ENCODE measurements around the gene BTBD16. TPM values are rescaled to one million over a fixed set of nuclear protein-coding genes. Genes with fewer than 3 reads are reported as not detected.
A peak's percentile ranks its signal among the peaks of the same experiment; 100 is the strongest.

BTBD16 gene
- total and polyA plus RNA-seq, 5 experiments from 2014 or later = not detected

DNA sequence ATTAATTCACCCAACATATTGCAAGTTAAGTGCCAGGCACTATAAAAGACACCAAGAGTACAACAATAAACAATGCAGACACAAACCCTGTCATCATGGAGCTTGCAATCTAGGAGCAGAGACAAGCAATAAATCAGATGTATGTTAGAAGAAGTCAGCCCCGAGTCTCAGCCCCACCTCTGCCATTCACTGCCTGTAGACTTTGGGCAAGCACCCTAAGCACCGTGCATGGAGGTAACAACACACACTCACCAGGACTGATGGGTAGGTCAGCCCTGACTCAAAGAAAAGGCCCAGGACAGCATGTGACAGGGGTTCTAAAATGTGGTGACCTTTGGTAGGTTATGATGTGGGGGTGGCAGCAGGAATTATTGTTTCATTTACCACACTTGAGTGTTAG lies 54.1 kb downstream of the BTBD16 start:
- Mint-ChIP-seq H3K9me3 (peaks cover 0 to 17% (median 7%) of the 10 kb centered on the region in 9 donors), H3K4me3 (no peak overlapping the region), H3K4me1 (peaks cover 0 to 6% (median 0%) of the 10 kb centered on the region in 4 donors), H3K36me3 (peaks cover 0 to 4% (median 3%) of the 10 kb centered on the region in 3 donors), H3K27ac (no peak overlapping the region), H3K27me3 (peaks cover 12 to 42% (median 25%) of the 10 kb centered on the region in 5 donors)
- DNase-seq (no peak), ATAC-seq (no peak)
- POLR2A ChIA-PET = no interaction called here

- ATAC-seq (no peak), DNase-seq (no peak)
- Mint-ChIP-seq H3K27me3 (peaks cover 11 to 43% (median 26%) of the 10 kb centered on the region in 5 donors), H3K4me1 (peaks cover 0 to 6% (median 0%) of the 10 kb centered on the region in 4 donors), H3K27ac (no peak overlapping the region), H3K9me3 (peaks cover 0 to 6% (median 0%) of the 10 kb centered on the region in 9 donors), H3K36me3 (peaks cover 0 to 3% (median 0%) of the 10 kb centered on the region in 3 donors), H3K4me3 (no peak overlapping the region)
- POLR2A ChIA-PET = no interaction called here
Measured at GRCh38 chr10:122326385-122326784, 55.3 kb downstream of the BTBD16 start.

GRCh38 chr10:122326806-122327205 lies 55.7 kb downstream of the BTBD16 start:
- Mint-ChIP-seq H3K27ac (no peak overlapping the region), H3K4me1 (peaks cover 0 to 6% (median 0%) of the 10 kb centered on the region in 4 donors), H3K36me3 (no peaks in the 10 kb centered on the region), H3K27me3 (peaks cover 12 to 43% (median 29%) of the 10 kb centered on the region in 5 donors), H3K4me3 (no peak overlapping the region), H3K9me3 (peaks cover 0 to 1% (median 0%) of the 10 kb centered on the region in 9 donors)
- no peak for DNase-seq
- POLR2A ChIA-PET = no interaction called here
- ATAC-seq = no peak

DNA sequence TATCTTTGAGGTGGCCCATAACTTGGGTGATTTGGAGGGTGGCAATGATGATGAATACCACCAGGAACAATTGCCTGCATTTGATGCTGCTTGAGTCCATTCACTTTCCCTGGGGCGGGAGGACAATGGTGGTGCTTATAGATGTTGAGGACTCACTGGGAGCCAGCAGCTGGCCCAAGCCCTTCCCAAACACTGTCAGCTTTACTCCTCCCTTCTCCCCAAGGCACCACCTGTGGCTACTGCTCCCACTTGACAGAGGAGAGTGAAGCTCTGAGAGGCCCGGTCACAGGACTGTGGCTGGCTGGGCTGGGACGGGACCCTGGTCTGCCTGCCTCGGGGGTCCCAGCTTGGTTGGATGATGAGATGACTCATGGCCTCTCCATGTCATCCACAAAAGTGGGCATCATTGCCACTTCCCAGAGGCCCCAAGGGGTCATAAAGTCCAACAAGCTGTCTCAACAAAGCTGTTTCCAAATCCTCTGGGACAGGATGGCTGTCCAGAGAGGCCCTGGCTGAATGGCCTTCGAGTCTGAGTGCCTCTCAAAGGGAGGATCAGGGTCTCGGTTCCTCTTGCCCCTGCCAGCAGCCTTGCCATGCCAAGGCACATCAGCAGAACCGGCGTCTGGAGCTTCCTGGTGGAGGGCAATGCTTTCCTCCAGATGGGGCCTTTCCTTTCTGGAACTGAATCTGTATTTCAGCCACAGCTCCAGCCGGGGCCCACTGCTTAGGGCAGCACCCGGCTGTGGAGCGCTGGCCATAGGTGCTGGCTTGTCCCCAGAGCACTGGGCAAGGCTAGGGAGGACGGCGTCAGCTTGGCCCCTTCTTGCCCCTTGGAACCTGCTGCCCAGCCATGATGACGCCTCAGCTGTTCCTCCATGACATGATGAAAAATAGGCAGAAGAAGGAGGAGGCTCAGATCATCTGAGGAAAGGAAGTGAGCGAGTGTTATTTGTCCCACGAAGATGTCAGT lies 56.4 kb downstream of the BTBD16 start:
- POLR2A ChIA-PET = no interaction called here
- H3K4me1 Mint-ChIP-seq = peaks cover 0 to 6% (median 0%) of the 10 kb centered on the region in 4 donors
- H3K36me3 Mint-ChIP-seq = no peaks in the 10 kb centered on the region
- DNase-seq (no peak), ATAC-seq (no peak)
- no peaks in the 10 kb centered on the region for H3K9me3 Mint-ChIP-seq
- no peak overlapping the region for H3K27ac Mint-ChIP-seq
- H3K27me3 Mint-ChIP-seq = peaks cover 15 to 43% (median 30%) of the 10 kb centered on the region in 5 donors
- H3K4me3 Mint-ChIP-seq = no peak overlapping the region

DNA sequence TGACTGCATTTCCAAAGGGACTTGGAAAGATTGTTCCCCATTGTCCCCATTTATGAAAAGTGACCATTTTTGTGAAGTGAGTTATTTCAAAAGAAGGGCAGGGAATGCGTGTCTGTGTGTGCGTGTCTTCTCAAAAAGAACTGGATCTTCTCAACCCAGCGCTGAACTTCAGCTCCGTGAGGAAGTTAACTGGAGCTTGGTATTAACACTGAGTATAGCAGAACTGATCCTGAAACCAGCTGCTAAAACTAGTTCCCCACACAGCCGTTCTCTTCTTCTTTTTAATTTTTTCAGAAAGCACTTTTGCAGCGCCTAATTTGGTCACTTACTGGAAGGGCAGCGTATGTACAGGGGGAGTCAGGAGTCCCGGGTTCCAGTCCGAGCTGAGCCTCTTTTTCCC lies 57.6 kb downstream of the BTBD16 start:
- Mint-ChIP-seq H3K27ac (no peak overlapping the region), H3K9me3 (no peaks in the 10 kb centered on the region), H3K36me3 (no peaks in the 10 kb centered on the region), H3K27me3 (peaks cover 17 to 31% (median 30%) of the 10 kb centered on the region in 5 donors), H3K4me3 (no peak overlapping the region), H3K4me1 (peaks cover 0 to 6% (median 0%) of the 10 kb centered on the region in 4 donors)
- DNase-seq = no peak
- POLR2A ChIA-PET = no interaction called here
- ATAC-seq = no peak

GRCh38 chr10:122329416-122329815 lies 58.3 kb downstream of the BTBD16 start:
- H3K9me3 Mint-ChIP-seq = no peaks in the 10 kb centered on the region
- H3K4me1 Mint-ChIP-seq = peaks cover 0 to 6% (median 0%) of the 10 kb centered on the region in 4 donors
- no peak for ATAC-seq
- no peak overlapping the region for H3K27ac Mint-ChIP-seq
- no peaks in the 10 kb centered on the region for H3K36me3 Mint-ChIP-seq
- POLR2A ChIA-PET = no interaction called here
- DNase-seq = no peak
- H3K27me3 Mint-ChIP-seq = peaks cover 17 to 30% (median 27%) of the 10 kb centered on the region in 5 donors
- H3K4me3 Mint-ChIP-seq = no peak overlapping the region

DNA sequence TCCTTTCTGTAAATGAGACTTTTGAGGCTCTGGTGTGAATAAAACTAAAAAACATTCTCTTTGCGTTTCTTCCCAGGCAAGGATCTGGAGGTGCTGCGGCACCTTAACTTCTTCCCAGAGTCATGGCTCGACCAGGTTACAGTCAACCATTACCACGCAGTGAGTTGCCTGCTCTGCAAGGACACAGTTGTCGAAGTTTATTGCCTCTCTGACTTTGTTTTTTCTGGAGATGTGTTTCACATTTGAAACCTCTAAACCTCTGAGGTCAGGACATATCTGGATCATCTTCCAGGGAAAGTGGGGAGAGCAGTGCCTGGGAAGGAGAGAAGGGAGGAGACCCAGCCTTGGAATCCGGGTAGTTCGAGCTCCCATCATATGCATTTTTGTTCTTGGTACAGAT lies 60.0 kb downstream of the BTBD16 start:
- Mint-ChIP-seq H3K4me1 (peaks cover 0 to 6% (median 0%) of the 10 kb centered on the region in 4 donors), H3K36me3 (no peaks in the 10 kb centered on the region), H3K9me3 (no peaks in the 10 kb centered on the region), H3K27me3 (peaks cover 13 to 36% (median 22%) of the 10 kb centered on the region in 5 donors), H3K4me3 (no peak overlapping the region), H3K27ac (no peak overlapping the region)
- ATAC-seq (no peak), DNase-seq (peak in 1 of 10 donors; percentile 18)
- POLR2A ChIA-PET = no interaction called here

DNA sequence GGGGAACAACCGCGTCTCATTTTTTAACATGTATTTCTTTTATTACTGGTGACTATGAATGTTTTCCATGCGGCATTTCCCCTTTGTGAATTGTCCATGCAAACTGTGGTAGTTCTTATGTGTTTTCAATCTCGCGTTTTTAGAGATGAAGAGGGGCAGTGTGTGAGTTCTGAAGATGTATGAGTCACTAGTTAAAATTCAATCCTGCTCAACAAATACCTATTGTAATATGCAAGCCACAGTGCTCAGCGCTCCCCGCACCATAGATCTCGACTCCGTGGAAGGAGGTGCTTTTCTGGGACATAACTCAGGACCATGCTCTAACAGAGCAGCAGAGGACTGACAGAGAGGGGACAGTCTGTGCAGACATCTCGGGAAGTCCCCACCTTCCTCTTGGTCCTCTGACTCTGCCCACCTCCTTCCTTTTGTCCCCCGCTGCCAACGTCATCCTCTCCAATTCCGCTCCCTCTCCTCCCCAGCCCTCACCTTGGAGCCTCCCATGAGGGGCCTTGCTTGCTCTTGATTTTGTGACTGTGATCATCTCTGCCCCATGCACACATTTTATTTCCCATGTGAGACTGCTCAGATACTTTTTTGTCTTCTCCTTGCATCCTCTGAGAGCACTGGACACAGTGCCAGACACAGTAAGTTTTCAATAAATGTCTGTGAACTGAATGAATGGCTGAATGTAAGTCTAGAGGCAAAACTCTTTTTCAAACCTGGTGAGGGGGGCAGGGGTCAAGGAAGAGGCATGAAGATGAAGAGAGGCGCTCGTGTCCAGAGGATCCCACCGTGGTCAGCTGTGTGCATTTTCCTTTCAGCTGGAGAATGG lies 60.7 kb downstream of the BTBD16 start:
- Mint-ChIP-seq H3K27me3 (peaks cover 10 to 29% (median 22%) of the 10 kb centered on the region in 5 donors), H3K27ac (peak overlapping the region in 1 of 10 donors; percentile 7), H3K36me3 (no peaks in the 10 kb centered on the region), H3K4me1 (no peaks in the 10 kb centered on the region), H3K9me3 (no peaks in the 10 kb centered on the region), H3K4me3 (no peak overlapping the region)
- no peak for ATAC-seq
- POLR2A ChIA-PET = no interaction called here
- DNase-seq = no peak

DNA sequence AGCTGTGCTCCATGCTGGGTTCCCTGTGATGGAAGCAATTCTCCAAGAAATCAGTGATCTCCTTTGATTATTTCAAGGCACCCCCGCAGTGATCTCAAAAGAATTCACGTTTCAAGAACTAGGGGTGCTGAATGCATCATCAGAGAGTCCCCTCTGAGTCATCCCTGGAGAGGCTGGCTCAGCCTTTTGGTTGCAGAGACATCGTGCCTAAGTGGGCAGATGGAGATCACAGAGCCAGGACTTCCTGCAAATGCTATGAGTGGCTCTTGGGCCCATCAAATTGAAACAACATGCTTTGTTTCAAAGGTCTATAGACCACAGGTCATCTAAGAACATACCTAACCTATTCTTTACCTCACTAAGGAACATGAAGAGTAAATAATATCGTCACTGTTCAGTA lies 61.9 kb downstream of the BTBD16 start:
- ATAC-seq = no peak
- peak in 1 of 10 donors; percentile 37 for DNase-seq
- Mint-ChIP-seq H3K4me3 (no peak overlapping the region), H3K9me3 (no peaks in the 10 kb centered on the region), H3K27me3 (peaks cover 8 to 29% (median 18%) of the 10 kb centered on the region in 5 donors), H3K27ac (no peak overlapping the region), H3K36me3 (no peaks in the 10 kb centered on the region), H3K4me1 (no peaks in the 10 kb centered on the region)
- POLR2A ChIA-PET = no interaction called here

DNA sequence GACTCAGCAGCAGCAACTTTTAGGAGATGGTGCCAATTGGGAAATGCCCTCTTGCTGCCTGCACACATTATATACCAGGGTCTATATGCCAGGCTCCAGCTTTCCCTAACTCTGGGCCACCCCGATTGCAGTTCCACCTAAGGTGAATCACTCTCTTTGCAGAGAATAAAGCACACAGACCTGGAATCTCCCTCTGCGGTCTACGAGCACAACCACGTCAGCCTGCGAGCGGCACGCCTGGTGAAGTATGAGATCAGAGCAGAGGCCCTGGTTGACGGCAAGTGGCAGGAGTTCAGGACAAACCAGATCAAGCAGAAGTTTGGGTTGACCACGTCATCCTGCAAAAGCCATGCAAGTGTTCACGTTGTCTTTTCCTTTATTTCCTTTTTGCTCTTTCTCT lies 65.2 kb downstream of the BTBD16 start:
- POLR2A ChIA-PET = no interaction called here
- Mint-ChIP-seq H3K27me3 (peaks cover 8 to 21% (median 12%) of the 10 kb centered on the region in 5 donors), H3K9me3 (no peaks in the 10 kb centered on the region), H3K27ac (no peak overlapping the region), H3K4me1 (no peaks in the 10 kb centered on the region), H3K36me3 (no peaks in the 10 kb centered on the region), H3K4me3 (no peak overlapping the region)
- DNase-seq = no peak
- ATAC-seq = no peak

DNA sequence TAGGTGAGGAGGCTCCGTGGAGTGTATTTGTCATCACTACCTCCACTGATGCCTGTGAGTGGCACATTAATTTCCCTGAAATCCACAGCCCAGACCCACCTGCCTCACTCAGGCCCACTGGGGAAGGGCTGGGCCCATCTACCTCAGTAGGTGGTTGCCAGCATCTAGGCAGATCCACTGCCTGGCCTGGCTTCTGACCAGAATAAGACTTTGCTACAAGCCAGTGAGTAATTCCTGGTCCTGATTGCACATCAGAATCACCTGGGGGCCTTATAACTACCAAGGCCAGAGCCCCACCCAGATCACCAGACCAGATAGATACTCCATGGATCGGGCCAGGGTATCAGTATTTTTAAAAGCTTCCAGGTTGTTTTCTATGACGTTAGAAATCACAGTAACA lies 65.9 kb downstream of the BTBD16 start:
- Mint-ChIP-seq H3K27me3 (peaks cover 4 to 15% (median 7%) of the 10 kb centered on the region in 5 donors), H3K36me3 (no peaks in the 10 kb centered on the region), H3K4me1 (no peaks in the 10 kb centered on the region), H3K27ac (peak overlapping the region in 1 of 10 donors; percentile 72), H3K4me3 (no peak overlapping the region), H3K9me3 (no peaks in the 10 kb centered on the region)
- POLR2A ChIA-PET = no interaction called here
- DNase-seq = no peak
- no peak for ATAC-seq

DNA sequence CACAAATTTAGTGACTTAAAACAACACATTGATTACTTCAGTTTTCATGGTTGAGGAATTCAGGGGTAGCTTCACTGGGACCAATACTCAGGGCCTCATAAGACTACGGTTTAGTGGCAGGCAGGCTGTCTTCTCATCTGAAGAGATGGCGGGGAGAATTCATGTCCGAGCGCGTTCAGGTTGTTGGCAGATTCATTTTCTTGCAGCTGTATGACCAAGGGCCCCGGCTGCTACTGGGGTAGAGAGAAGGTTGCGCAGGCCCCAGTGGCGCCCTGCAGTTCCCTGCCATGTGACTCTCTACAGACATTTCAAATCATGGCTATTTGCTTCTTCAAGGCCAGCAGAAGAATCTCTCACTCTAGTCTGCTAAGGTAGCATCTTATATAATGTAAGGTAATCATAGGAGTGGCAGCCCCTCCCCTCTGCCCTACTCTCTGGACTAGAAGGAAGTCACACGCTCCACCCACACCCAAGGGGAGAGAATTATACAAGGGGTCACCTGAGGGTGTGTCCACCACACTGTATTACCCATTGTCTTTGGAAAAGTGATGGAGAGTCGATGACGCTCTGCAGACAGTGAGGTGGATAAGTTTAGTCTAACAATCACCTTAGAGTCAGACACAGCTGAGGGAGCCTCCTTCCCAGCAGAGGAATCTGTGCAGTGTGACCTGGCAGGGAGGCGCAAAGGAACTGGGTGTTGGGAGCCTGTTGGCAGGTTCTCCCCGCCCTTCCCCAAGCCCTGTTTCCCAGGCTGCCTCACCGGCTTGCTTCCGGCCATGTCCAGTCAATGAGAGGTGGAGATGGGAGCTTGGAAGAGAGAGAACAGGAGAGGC lies 67.7 kb downstream of the BTBD16 start:
- Mint-ChIP-seq H3K4me1 (peaks cover 4 to 9% (median 5%) of the 10 kb centered on the region in 4 donors), H3K9me3 (no peaks in the 10 kb centered on the region), H3K36me3 (no peaks in the 10 kb centered on the region), H3K4me3 (no peak overlapping the region), H3K27ac (peak overlapping the region in 1 of 10 donors; percentile 31), H3K27me3 (peaks cover 0 to 10% (median 3%) of the 10 kb centered on the region in 5 donors)
- DNase-seq (no peak), ATAC-seq (no peak)
- POLR2A ChIA-PET = no interaction called here
